Suppressor macrophage (primary cell): ENCODE measurements around the gene TKTL1.

Source experiments
- DNase-seq, 4 experiments: peaks; one replicate each; pipeline ENCODE4 v3.0.0-alpha.2; 2020 to 2022

The TKTL1 gene

GRCh38 chrX:154348646-154349358, 53.2 kb downstream of the TKTL1 start:
- peak in 1 of 4 experiments; percentile 1 for DNase-seq

DNA sequence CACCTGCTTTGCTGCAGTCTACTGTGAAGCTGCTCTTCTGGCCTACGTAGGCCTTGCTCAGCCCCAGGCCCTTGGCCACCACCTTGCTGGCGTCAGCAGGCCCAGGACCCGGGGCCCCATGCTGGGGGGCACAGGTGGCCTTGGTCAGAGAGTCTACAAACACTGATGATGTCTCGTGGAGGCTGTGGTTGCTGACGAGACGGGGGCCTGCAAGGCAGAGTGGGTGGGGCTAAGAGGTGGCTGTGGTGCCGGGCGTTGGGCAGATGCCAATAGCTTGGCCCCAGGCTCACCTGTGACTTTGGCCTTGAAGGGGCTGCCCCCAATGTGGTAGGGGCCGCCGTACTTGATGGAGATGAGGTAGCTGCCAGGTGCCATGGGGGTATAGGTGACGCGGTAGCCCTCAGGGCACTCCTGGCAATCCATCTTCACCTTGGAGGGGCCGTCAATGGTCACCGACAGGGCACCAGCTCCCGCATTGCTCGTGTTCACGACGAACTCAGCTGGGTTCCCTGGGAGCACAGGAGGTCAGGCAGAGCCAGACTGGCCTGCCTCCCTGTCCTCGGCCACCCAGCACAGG, 53.9 kb downstream of the TKTL1 start:
- DNase-seq = peak in 1 of 4 experiments; percentile 1

DNA sequence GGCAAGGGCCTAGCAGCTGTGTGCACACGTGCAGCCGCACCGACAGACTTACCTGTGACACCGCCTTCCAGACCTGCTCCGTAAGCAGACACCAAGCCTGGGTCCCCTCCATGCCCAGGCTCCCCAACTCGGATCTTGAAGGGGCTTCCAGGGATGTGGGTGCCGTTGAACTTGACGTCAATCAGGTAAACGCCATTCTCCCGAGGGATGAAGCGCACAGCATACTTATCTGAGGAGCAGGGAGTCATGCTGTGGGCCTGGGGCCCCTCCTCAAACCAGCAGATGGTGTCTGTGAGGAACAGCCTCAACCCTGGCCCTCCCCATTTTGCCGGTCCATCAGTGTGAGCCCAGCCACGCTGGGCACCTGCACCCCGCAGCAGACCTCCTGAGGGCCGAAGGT, 54.4 kb downstream of the TKTL1 start:
- DNase-seq = peak in 1 of 4 experiments; percentile 1

GRCh38 chrX:154350429-154351182, 55.0 kb downstream of the TKTL1 start:
- peak in 1 of 4 experiments; percentile 0 for DNase-seq

- peak in 1 of 4 experiments; percentile 1 for DNase-seq
These were observed 55.8 kb downstream of the TKTL1 start for GRCh38 chrX:154351183-154352011.

GRCh38 chrX:154352012-154352401, 56.4 kb downstream of the TKTL1 start:
- peak in 1 of 4 experiments; percentile 1 for DNase-seq

- DNase-seq = no peak
These were observed 56.9 kb downstream of the TKTL1 start for GRCh38 chrX:154352466-154352865.

GRCh38 chrX:154353172-154353843, 57.7 kb downstream of the TKTL1 start:
- peak in 1 of 4 experiments; percentile 1 for DNase-seq

- DNase-seq = peak in 1 of 4 experiments; percentile 1
These were observed 58.4 kb downstream of the TKTL1 start for GRCh38 chrX:154354013-154354412.

DNA sequence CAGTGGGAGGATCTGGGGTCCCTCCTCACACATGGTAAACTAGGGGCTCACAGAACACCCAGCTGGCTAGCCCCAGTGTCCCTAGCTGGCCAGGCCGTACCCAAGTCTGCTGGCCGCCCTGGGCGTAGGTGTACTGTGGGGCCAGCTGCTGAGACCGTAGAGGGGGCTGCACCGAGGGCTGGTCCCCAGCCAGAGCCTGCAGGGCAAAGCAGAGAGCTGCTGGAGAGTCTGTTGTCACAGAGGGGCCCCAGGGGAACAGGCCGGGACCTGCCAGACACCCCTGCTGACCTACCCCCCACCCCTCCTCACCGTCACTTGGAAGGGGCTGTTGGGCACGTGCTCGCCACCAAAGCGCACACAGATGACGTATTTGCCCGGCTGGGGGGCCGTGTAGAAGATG, 58.9 kb downstream of the TKTL1 start:
- DNase-seq = peak in 1 of 4 experiments; percentile 0

DNA sequence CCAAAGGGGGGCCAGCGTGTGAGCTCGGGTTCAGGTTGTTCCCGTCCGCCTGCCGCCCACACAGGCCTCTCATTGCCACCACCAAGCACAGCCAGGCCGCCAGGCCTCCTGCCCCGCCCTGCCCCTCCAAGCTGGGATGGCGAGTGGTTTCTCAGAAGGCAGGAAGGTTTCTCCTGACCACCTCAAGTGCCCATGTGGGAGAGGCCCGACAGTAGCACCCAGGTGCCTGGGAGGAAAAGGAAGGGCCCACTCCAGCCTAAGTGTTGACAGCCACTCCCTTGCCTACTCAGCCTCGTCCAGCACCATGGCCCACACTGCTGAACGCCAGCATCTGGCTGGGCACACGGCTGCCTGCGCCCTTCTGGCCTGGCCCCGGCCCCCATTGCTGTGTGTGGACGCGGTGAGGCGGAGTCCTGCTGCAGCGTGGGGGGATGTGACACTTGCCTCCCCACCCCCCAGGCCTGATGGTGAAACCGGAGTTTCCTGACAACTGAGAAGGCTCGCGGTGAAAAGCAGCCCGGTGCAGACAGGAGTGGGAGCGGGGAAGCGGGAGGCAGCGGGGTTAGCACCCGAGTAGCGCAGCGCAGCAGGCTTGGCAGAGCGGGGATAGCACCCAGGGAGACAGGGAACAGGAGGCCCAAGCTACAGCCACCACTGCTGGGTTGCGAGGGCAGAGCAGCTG, 59.6 kb downstream of the TKTL1 start:
- no peak for DNase-seq

DNA sequence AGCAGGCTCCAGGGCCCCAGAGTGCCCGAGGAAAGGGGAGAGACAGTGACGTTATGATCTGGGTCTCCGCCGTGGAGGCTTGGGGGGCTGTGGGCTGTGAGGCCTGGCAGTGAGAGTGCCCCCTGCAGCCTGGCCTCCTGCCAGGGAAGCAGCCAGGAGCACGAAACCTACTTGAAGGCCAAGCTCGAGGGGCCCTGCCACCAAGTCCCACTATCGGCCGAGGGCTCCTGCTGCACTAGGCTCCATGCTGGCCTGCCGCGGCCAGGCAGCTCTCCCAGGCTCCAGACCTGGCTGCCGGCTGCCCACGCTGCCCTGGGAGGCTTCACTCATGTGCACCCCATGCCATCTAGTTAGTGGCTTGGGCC, 60.2 kb downstream of the TKTL1 start:
- no peak for DNase-seq

- no peak for DNase-seq
These were observed 61.0 kb downstream of the TKTL1 start for GRCh38 chrX:154356596-154356995.

DNA sequence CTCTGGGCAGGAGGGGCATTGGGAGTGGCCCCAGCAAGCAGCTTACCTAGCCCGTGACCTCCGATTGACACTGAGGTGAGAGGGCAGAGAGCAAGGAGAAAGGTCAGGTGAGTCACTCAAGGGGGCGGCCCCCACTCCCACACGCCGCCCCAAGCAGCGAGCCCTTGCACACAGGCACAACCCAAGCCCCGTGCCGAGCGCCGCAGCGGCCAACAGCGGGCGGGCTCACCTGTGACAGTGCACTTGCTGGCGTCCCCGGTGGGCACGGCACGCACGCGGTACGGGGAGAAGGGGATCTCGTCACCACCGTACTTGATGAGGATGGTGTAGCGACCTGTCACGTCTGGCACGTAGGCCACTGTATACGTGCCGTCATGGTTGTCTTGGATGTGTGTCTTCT, 61.6 kb downstream of the TKTL1 start:
- no peak for DNase-seq

DNA sequence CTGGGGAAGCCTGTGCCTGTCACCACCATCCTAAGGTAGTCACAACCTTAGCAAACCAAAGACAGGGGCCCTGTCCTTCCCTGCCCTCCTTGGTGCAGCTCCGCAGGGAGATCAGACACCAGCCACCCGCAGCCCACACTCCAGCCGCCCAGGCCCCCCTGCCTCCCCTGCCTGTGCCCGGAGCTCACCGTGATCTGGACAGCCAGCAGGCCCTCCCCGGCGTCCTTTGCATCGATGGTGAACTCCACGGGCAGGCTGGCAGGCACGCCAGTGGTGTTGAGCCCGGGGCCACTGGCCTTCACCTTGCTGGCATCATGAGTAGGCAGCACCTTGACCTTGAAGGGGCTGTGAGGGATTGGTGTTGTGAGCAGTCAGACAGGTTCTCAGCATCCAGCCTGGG, 62.4 kb downstream of the TKTL1 start:
- DNase-seq = no peak

GRCh38 chrX:154358829-154359228, 63.2 kb downstream of the TKTL1 start:
- no peak for DNase-seq

DNA sequence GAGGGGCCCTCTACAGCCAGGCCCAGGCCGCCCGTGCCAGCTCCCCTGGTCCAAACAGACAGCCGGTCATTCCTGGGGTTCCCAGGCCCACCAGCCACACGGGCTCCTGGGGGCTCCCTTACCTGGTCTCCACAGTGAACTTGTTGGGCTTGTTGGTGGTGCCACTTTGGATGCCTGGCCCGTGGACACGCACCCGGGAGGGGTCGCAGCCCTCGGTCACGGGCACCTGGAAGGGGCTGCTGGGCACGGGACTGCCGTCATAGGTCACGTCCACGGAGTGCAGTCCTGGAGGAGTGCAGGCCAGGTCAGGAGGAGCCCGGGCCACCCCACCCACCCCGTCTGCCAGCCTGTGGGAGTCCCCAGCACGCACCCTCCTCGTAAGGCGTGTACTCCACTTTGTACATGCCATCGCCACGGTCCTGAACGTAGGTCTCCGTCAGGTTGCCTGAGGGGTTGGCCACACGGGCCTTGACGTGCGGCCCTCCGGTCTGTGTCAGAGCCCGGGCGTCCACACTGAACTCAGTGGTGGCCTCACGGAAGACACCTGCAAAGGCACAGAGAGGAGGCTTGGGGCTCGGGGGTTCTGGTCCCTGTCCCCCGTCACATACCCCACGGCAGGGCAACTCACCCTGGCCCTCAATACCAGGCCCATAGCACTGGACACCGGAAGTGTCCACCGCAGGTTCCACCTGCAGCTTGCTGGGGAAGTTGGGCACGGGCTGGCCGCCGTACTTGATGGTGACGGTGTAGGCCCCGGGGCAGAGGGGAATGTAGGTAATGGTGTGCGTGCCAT, 64.0 kb downstream of the TKTL1 start:
- no peak for DNase-seq

GRCh38 chrX:154360155-154360713, 64.6 kb downstream of the TKTL1 start:
- DNase-seq = no peak

DNA sequence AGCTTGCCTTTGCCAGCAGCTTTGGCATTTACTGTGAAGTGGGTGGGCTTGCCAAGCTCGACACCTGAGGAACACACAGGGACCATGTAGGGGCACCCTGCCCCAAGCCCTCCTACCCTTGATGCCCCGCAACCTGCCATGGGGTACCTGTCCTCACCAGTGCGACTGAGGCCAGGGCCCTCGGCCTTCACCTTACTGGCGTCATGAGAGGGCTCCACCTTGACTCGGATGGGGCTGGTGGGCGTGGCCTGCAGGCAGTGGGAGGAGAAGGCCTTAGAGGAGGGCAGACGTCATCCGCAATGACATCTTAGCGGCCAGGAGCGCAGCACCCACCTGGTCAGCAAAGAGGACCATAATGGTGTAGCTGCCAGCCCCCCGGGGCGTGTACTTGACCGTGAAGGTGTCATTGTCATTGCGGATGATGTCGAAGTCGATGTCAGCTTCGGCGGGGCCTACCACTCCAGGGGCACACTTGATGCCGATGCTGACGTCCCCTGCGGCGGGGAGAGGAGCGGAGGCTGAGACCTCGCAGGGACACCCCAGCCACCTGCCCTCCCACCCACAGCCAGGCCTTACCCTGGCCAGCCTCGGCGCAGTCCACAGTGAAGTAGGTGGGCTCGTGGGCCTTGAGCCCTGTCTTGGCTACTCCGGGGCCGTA, 66.6 kb downstream of the TKTL1 start:
- no peak for DNase-seq
